Measurements from ENCODE around the gene TEX11.
"Not testable (repeated sequence)": the region's sequence is repeated elsewhere in the genome, so short reads cannot be mapped to it uniquely, and the experiment has no call there.

DNA sequence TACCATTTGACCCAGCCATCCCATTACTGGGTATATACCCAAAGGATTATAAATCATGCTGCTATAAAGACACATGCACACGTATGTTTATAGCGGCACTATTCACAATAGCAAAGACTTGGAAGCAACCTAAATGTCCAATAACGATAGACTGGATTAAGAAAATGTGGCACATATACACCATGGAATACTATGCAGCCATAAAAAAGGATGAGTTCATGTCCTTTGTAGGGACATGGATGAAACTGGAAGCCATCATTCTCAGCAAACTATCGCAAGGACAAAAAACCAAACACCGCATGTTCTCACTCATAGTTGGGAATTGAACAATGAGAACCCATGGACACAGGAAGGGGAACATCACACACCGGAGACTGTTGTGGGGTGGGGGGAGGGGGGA is 64.4 kb downstream of the TEX11 start:
- TF ChIP-seq EZH2 (IDR thresholded peaks at IDR 0.05; ENCODE audit: low read length) = not testable (repeated sequence)
- TF ChIP-seq, protein P1, sequence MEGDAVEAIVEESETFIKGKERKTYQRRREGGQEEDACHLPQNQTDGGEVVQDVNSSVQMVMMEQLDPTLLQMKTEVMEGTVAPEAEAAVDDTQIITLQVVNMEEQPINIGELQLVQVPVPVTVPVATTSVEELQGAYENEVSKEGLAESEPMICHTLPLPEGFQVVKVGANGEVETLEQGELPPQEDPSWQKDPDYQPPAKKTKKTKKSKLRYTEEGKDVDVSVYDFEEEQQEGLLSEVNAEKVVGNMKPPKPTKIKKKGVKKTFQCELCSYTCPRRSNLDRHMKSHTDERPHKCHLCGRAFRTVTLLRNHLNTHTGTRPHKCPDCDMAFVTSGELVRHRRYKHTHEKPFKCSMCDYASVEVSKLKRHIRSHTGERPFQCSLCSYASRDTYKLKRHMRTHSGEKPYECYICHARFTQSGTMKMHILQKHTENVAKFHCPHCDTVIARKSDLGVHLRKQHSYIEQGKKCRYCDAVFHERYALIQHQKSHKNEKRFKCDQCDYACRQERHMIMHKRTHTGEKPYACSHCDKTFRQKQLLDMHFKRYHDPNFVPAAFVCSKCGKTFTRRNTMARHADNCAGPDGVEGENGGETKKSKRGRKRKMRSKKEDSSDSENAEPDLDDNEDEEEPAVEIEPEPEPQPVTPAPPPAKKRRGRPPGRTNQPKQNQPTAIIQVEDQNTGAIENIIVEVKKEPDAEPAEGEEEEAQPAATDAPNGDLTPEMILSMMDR (optimal IDR thresholded peaks at IDR 0.05 in 1 of 3, IDR thresholded peaks at IDR 0.05 in 1 of 3, conservative IDR thresholded peaks at IDR 0.05 in 1 of 3; ENCODE audit: extremely low read depth in 1 of 3, insufficient read depth in 2 of 3, low read length in 3 of 3) = not testable (repeated sequence)
